GM18505 (cell line): ENCODE results near the gene ARID4A.
"Not testable (repeated sequence)": the region's sequence is repeated elsewhere in the genome, so short reads cannot be mapped to it uniquely, and the experiment has no call there.

Experiments used
- ATAC-seq: cut with Tn5 transposase; IDR thresholded peaks from one replicate; pipeline ENCODE4 v1.9.1; 2021; ENCODE audit not compliant: unreplicated experiment
- POLR2A ChIP-seq: IDR thresholded peaks from 4 replicates; pipeline ENCODE4 v1.6.1; 2011; ENCODE audit warnings: borderline replicate concordance; ENCODE audit not compliant: insufficient read depth, insufficient read length; ENCODE audit errors: extremely low read depth

The ARID4A gene

GRCh38 chr14:58353516-58354299 lies 55.4 kb downstream of the ARID4A start:
- no peak for TF ChIP-seq POLR2A

GRCh38 chr14:58354808-58355207 lies 56.5 kb downstream of the ARID4A start:
- no peak for ATAC-seq
- TF ChIP-seq POLR2A, result no peak

More at GRCh38 chr14:58353516-58354299, 55.4 kb downstream of the ARID4A start:
- ATAC-seq, result no peak

GRCh38 chr14:58356268-58356667 lies 57.9 kb downstream of the ARID4A start:
- TF ChIP-seq POLR2A, result no peak
- ATAC-seq, result no peak

- not testable (repeated sequence) for ATAC-seq
Measured at GRCh38 chr14:58362272-58362671, 63.9 kb downstream of the ARID4A start.

GRCh38 chr14:58362798-58363412 lies 64.5 kb downstream of the ARID4A start:
- ATAC-seq, result no peak
- TF ChIP-seq POLR2A, result no peak

- TF ChIP-seq POLR2A, result no peak
- ATAC-seq, result no peak
Measured at GRCh38 chr14:58364316-58364715, 66.0 kb downstream of the ARID4A start.

- ATAC-seq, result no peak
- no peak for TF ChIP-seq POLR2A
Measured at GRCh38 chr14:58367296-58367695, 68.9 kb downstream of the ARID4A start.

GRCh38 chr14:58368956-58369355 lies 70.6 kb downstream of the ARID4A start:
- no peak for TF ChIP-seq POLR2A
- ATAC-seq, result no peak

- no peak for ATAC-seq
- no peak for TF ChIP-seq POLR2A
Measured at GRCh38 chr14:58376791-58377190, 78.4 kb downstream of the ARID4A start.

- no peak for ATAC-seq
- no peak for TF ChIP-seq POLR2A
Measured at GRCh38 chr14:58390830-58391229, 92.5 kb downstream of the ARID4A start.

GRCh38 chr14:58395562-58395811 lies 97.1 kb downstream of the ARID4A start:
- no peak for TF ChIP-seq POLR2A
- ATAC-seq, result no peak

GRCh38 chr14:58395812-58396788 lies 97.7 kb downstream of the ARID4A start, which contains the start of gene TOMM20L:
Gene TOMM20L (plus strand): TSS chr14:58395930. CDS start chr14:58395958, 28 bp downstream.
- peak; percentile 95 for ATAC-seq
- TF ChIP-seq POLR2A, result peak; percentile 57

- TF ChIP-seq POLR2A, result no peak
- ATAC-seq, result no peak
Measured at GRCh38 chr14:58397156-58397555, 98.8 kb downstream of the ARID4A start.
